ENCODE results near the gene ABCC9. TPM values are rescaled to one million over a fixed set of nuclear protein-coding genes. Genes with fewer than 3 reads are reported as not detected.

Gene ABCC9
- total RNA-seq, 1 experiment from 2014 or later, result 0.07 TPM

DNA sequence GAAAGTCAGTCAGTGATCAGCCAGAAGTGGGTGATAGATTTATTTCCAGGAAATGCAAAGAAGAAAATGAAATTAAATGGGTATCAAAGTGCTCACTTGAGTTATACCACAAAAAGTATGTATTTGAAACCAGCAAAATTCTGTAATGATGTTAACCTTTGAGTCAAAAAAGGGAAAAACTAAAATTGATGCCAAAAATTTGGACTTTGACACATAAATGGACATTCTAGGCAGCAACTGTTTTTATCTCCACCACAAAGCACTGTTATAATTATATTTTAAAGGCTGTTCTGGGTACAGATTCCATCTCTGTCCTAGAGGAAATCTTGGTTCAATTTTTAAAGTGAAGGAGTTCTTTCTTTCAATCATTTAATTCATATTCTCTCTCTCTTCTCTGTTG, 135.0 kb downstream of the ABCC9 start:
- Histone ChIP-seq H3K4me2 (no peak overlapping the region), H3K36me3 (ENCODE audit: low read depth) (no peaks in the 10 kb centered on the region), H3K27ac (no peak overlapping the region), H3F3A (ENCODE audit: insufficient read depth, low read depth) (no peaks in the 10 kb centered on the region), H3K9me3 (ENCODE audit: insufficient read depth, low read depth) (no peaks in the 10 kb centered on the region), H3K27me3 (ENCODE audit: insufficient read depth, low read depth) (no peaks in the 10 kb centered on the region), H2AFZ (no peak overlapping the region), H4K20me1 (ENCODE audit: insufficient read depth) (no peaks in the 10 kb centered on the region), H3K9me2 (ENCODE audit: insufficient read depth) (no peaks in the 10 kb centered on the region), H3K4me1 (replicated peaks; ENCODE audit: insufficient read depth) (no peaks in the 10 kb centered on the region), H3K79me2 (ENCODE audit: low read depth) (no peaks in the 10 kb centered on the region), H3K4me3 (no peak overlapping the region)
- POLR2A ChIA-PET (ENCODE audit: unreplicated experiment), result no interaction called here
- TF ChIP-seq, protein P1, sequence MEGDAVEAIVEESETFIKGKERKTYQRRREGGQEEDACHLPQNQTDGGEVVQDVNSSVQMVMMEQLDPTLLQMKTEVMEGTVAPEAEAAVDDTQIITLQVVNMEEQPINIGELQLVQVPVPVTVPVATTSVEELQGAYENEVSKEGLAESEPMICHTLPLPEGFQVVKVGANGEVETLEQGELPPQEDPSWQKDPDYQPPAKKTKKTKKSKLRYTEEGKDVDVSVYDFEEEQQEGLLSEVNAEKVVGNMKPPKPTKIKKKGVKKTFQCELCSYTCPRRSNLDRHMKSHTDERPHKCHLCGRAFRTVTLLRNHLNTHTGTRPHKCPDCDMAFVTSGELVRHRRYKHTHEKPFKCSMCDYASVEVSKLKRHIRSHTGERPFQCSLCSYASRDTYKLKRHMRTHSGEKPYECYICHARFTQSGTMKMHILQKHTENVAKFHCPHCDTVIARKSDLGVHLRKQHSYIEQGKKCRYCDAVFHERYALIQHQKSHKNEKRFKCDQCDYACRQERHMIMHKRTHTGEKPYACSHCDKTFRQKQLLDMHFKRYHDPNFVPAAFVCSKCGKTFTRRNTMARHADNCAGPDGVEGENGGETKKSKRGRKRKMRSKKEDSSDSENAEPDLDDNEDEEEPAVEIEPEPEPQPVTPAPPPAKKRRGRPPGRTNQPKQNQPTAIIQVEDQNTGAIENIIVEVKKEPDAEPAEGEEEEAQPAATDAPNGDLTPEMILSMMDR (conservative IDR thresholded peaks at IDR 0.05), result no peak
- TF ChIP-seq EZH2 (IDR thresholded peaks at IDR 0.05; ENCODE audit: low read depth), result no peak
- intact Hi-C loops (cut with micrococcal nuclease; ENCODE audit: unreplicated experiment), result no loop called here
- DNase-seq, result no peak
- no TSS peak for BruUV-seq (replicated peaks)
- CTCF ChIA-PET, result no interaction called here

DNA sequence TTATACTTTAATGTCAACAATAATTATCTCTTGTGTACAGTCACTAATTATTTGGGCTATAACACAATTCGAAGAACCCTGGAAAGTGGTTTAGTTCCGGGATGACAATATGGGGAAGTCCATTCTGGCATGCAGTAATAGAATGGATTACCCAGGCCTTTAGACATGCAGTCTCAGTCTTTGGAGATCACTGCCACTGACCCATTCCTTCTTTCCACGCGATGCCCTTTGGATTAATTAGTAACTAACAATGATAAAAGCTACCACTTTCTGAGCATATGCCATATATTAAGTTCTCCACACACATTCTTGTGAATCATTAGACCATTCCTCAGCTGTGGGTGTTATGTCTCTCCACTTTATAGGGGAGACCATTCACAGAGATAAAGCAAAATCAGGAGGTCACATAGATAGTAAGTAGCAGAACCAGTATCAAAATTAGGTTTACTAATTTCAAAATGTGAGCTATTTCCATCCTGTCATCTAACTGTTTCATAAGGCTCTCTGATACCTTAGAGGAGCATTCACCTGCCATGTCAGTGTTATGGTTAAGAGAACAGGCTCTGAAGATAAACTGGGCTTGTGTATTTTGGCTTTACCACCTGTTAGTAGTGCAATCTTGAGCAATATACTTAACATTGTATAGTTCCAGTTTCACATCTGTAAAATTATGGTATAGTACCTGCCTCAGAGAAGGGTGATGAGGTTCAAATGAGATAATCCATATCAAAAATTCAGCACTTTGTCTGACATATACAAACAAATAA, 139.5 kb downstream of the ABCC9 start:
- Histone ChIP-seq H3K4me3 (no peak overlapping the region), H2AFZ (no peak overlapping the region), H3K4me1 (replicated peaks; ENCODE audit: insufficient read depth) (no peaks in the 10 kb centered on the region), H3K9me3 (ENCODE audit: insufficient read depth, low read depth) (no peaks in the 10 kb centered on the region), H3F3A (ENCODE audit: insufficient read depth, low read depth) (no peaks in the 10 kb centered on the region), H3K27ac (no peak overlapping the region), H3K79me2 (ENCODE audit: low read depth) (no peaks in the 10 kb centered on the region), H3K27me3 (ENCODE audit: insufficient read depth, low read depth) (no peaks in the 10 kb centered on the region), H3K36me3 (ENCODE audit: low read depth) (no peaks in the 10 kb centered on the region), H3K4me2 (no peak overlapping the region), H3K9me2 (ENCODE audit: insufficient read depth) (peaks cover 5% of the 10 kb centered on the region), H4K20me1 (ENCODE audit: insufficient read depth) (no peaks in the 10 kb centered on the region)
- DNase-seq, result no peak
- no TSS peak for BruUV-seq (replicated peaks)
- ChIA-PET CTCF (no interaction called here), POLR2A (ENCODE audit: unreplicated experiment) (no interaction called here)
- no peak for TF ChIP-seq EZH2 (IDR thresholded peaks at IDR 0.05; ENCODE audit: low read depth)
- TF ChIP-seq, protein P1 (conservative IDR thresholded peaks at IDR 0.05), result no peak
- intact Hi-C loops (cut with micrococcal nuclease; ENCODE audit: unreplicated experiment), result no loop called here

DNA sequence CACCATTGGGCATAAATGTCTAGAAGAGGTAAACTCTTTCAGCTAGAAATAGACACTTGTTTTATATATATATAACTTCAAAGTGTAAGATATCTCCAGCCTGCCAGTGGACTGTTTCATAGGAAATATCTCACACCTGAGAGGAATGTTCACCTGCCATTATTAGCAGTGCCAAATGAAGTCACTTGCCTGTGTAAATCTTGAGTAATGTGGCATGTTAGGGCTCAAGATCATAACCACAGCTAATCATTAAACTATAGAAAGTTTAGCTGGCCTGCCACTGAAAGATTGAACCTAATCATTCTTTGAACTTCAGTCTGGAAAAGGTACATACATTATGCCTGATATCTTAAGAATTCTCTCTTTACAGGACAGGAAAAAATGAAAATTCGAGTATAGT, 141.2 kb downstream of the ABCC9 start:
- intact Hi-C loops (cut with micrococcal nuclease; ENCODE audit: unreplicated experiment), result no loop called here
- Histone ChIP-seq H3K4me1 (replicated peaks; ENCODE audit: insufficient read depth) (no peaks in the 10 kb centered on the region), H3K27me3 (ENCODE audit: insufficient read depth, low read depth) (no peaks in the 10 kb centered on the region), H2AFZ (no peak overlapping the region), H4K20me1 (ENCODE audit: insufficient read depth) (no peaks in the 10 kb centered on the region), H3K4me2 (no peak overlapping the region), H3K79me2 (ENCODE audit: low read depth) (no peaks in the 10 kb centered on the region), H3K4me3 (no peak overlapping the region), H3K27ac (no peak overlapping the region), H3F3A (ENCODE audit: insufficient read depth, low read depth) (no peaks in the 10 kb centered on the region), H3K36me3 (ENCODE audit: low read depth) (no peaks in the 10 kb centered on the region), H3K9me2 (ENCODE audit: insufficient read depth) (peaks cover 5% of the 10 kb centered on the region), H3K9me3 (ENCODE audit: insufficient read depth, low read depth) (no peaks in the 10 kb centered on the region)
- no TSS peak for BruUV-seq (replicated peaks)
- DNase-seq, result no peak
- ChIA-PET CTCF (no interaction called here), POLR2A (ENCODE audit: unreplicated experiment) (interaction anchor here (0.6 kb wide), 1 partner anchor 972 kb away, joined by 5 read pairs; no protein-coding TSS in a partner anchor)
- no peak for TF ChIP-seq EZH2 (IDR thresholded peaks at IDR 0.05; ENCODE audit: low read depth)
- TF ChIP-seq, protein P1 (conservative IDR thresholded peaks at IDR 0.05), result no peak
